Measurements from ENCODE around the gene FLOT2.

Gene FLOT2

GRCh38 chr17:28857905-28858800 is 39.4 kb downstream of the FLOT2 start:
- no peak overlapping the region for H3K56ac ChIP-seq (ENCODE audit: low read length)
- no peak overlapping the region for H2BK15ac ChIP-seq (replicated peaks; ENCODE audit: low read depth)
- H2BK5ac ChIP-seq (ENCODE audit: low read length): no peak overlapping the region
- no peak overlapping the region for H3K4ac ChIP-seq (ENCODE audit: low read depth, low read length)
- no peak for DNase-seq
- H3K79me1 ChIP-seq (ENCODE audit: low read length): peaks cover 9% of the 10 kb centered on the region
- H3K23ac ChIP-seq (ENCODE audit: low read length): no peak overlapping the region
- no peak overlapping the region for H3K4me3 ChIP-seq (ENCODE audit: low read length)
- no peak overlapping the region for H2AK5ac ChIP-seq (ENCODE audit: low read length)
- H4K5ac ChIP-seq (ENCODE audit: low read length): no peak overlapping the region
- no peaks in the 10 kb centered on the region for H3K4me1 ChIP-seq (ENCODE audit: control insufficient read depth, low read depth, low read length)
- WGBS (ENCODE audit: extremely low coverage, insufficient coverage, low lambda C conversion rate): no CpG with 5 or more reads among the region's 3 CpGs
- no peak overlapping the region for H3K9ac ChIP-seq (ENCODE audit: low read length)
- no peak overlapping the region for H4K8ac ChIP-seq (ENCODE audit: low read depth, low read length)
- H3K36me3 ChIP-seq (ENCODE audit: control insufficient read depth, insufficient read depth, low read length): peaks cover 13% of the 10 kb centered on the region
- peaks cover 6% of the 10 kb centered on the region for H3K79me2 ChIP-seq (ENCODE audit: control insufficient read depth, insufficient read depth, low read length)
- no peak overlapping the region for H2BK120ac ChIP-seq (ENCODE audit: low read depth, low read length)
- no peaks in the 10 kb centered on the region for H3K27me3 ChIP-seq (ENCODE audit: insufficient read depth, low read length, poor library complexity)
- H3K18ac ChIP-seq (ENCODE audit: low read length): no peak overlapping the region
- H3K4me2 ChIP-seq (ENCODE audit: low read length): no peak overlapping the region
- no peak overlapping the region for H3K27ac ChIP-seq (ENCODE audit: low read depth, low read length)

- Histone ChIP-seq H4K5ac (ENCODE audit: low read length) (no peak overlapping the region), H3K23ac (ENCODE audit: low read length) (no peak overlapping the region), H3K4me2 (ENCODE audit: low read length) (no peak overlapping the region), H3K79me2 (ENCODE audit: control insufficient read depth, insufficient read depth, low read length) (peaks cover 6% of the 10 kb centered on the region), H3K4ac (ENCODE audit: low read depth, low read length) (no peak overlapping the region), H3K4me1 (ENCODE audit: control insufficient read depth, low read depth, low read length) (no peaks in the 10 kb centered on the region), H3K27ac (ENCODE audit: low read depth, low read length) (no peak overlapping the region), H3K36me3 (ENCODE audit: control insufficient read depth, insufficient read depth, low read length) (peaks cover 13% of the 10 kb centered on the region), H2BK15ac (replicated peaks; ENCODE audit: low read depth) (no peak overlapping the region), H4K8ac (ENCODE audit: low read depth, low read length) (no peak overlapping the region), H2BK5ac (ENCODE audit: low read length) (no peak overlapping the region), H3K18ac (ENCODE audit: low read length) (no peak overlapping the region), H3K4me3 (ENCODE audit: low read length) (no peak overlapping the region), H3K56ac (ENCODE audit: low read length) (no peak overlapping the region), H3K79me1 (ENCODE audit: low read length) (peaks cover 9% of the 10 kb centered on the region), H3K9ac (ENCODE audit: low read length) (no peak overlapping the region), H3K27me3 (ENCODE audit: insufficient read depth, low read length, poor library complexity) (no peaks in the 10 kb centered on the region), H2BK120ac (ENCODE audit: low read depth, low read length) (no peak overlapping the region), H2AK5ac (ENCODE audit: low read length) (no peak overlapping the region)
- DNase-seq: no peak
- WGBS (ENCODE audit: extremely low coverage, insufficient coverage, low lambda C conversion rate): no CpG with 5 or more reads among the region's 5 CpGs
These were observed 41.4 kb downstream of the FLOT2 start for GRCh38 chr17:28856028-28856574.

- Histone ChIP-seq H3K56ac (ENCODE audit: low read length) (peak overlapping the region; percentile 99), H4K5ac (ENCODE audit: low read length) (no peak overlapping the region), H3K36me3 (ENCODE audit: control insufficient read depth, insufficient read depth, low read length) (peaks cover 10% of the 10 kb centered on the region), H2BK120ac (ENCODE audit: low read depth, low read length) (no peak overlapping the region), H3K4ac (ENCODE audit: low read depth, low read length) (peak overlapping the region; percentile 58), H3K4me3 (ENCODE audit: low read length) (peak overlapping the region; percentile 99), H3K4me1 (ENCODE audit: control insufficient read depth, low read depth, low read length) (no peaks in the 10 kb centered on the region), H2BK5ac (ENCODE audit: low read length) (no peak overlapping the region), H2AK5ac (ENCODE audit: low read length) (no peak overlapping the region), H3K79me1 (ENCODE audit: low read length) (peaks cover 9% of the 10 kb centered on the region), H3K79me2 (ENCODE audit: control insufficient read depth, insufficient read depth, low read length) (peaks cover 6% of the 10 kb centered on the region), H2BK15ac (replicated peaks; ENCODE audit: low read depth) (no peak overlapping the region), H3K18ac (ENCODE audit: low read length) (no peak overlapping the region), H4K8ac (ENCODE audit: low read depth, low read length) (no peak overlapping the region), H3K27me3 (ENCODE audit: insufficient read depth, low read length, poor library complexity) (no peaks in the 10 kb centered on the region), H3K23ac (ENCODE audit: low read length) (peak overlapping the region; percentile 57), H3K4me2 (ENCODE audit: low read length) (peak overlapping the region; percentile 97), H3K27ac (ENCODE audit: low read depth, low read length) (no peak overlapping the region), H3K9ac (ENCODE audit: low read length) (peak overlapping the region; percentile 97)
- no peak for DNase-seq
- no CpG with 5 or more reads among the region's 5 CpGs for WGBS (ENCODE audit: extremely low coverage, insufficient coverage, low lambda C conversion rate)
These were observed 42.2 kb downstream of the FLOT2 start for GRCh38 chr17:28855336-28855679.

DNA sequence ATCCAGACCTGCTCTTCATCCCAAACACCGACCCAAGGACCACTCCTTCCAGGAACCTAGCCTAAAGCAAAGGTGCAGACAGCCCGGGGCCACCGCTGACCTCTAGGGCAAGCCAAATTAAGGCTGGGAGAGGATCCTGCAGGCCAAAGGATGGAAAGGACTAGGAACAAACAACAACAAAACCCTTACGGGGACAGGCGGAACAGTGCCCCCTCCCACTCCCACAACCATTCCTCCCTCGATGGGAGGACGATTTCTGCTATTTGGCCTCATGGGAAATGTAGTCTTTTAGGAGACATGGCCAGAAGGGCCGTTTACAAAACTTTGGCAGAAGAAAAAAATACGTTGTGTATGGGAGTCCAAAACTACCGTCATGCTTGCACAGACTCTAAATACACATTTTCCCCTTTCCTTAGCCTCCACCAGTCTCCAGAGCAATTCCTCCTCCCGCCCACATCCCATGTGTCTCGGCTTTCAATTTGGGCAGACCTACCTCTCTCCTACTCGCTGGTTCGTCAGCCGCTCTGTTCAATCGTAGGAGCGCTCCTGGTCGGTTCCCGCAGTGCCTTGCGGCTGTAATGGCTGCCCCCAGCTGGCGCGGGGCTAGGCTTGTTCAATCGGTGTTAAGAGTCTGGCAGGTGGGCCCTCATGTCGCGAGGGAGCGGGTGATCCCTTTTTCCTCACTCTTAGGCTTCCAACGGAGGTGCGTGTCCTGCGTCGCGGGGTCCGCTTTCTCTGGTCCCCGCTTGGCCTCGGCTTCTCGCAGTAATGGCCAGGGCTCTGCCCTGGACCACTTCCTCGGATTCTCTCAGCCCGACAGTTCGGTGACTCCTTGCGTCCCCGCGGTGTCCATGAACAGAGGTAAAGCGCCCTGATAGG is 42.8 kb downstream of the FLOT2 start, which contains the start of gene ERAL1:
ERAL1 (plus strand) TSS at position 560 of the 879 bp plus-strand sequence; CDS start at position 579, 19 bp downstream.
- Histone ChIP-seq H3K9ac (ENCODE audit: low read length) (peak within 1 kb of the TSS; percentile 97), H3K56ac (ENCODE audit: low read length) (peak within 1 kb of the TSS; percentile 99), H4K8ac (ENCODE audit: low read depth, low read length) (peak within 1 kb of the TSS; percentile 69), H3K4me1 (ENCODE audit: control insufficient read depth, low read depth, low read length) (no peaks in the 10 kb centered on the region), H3K4me2 (ENCODE audit: low read length) (peak within 1 kb of the TSS; percentile 97), H2BK120ac (ENCODE audit: low read depth, low read length) (peak within 1 kb of the TSS; percentile 76), H3K27ac (ENCODE audit: low read depth, low read length) (peak within 1 kb of the TSS; percentile 26), H2BK15ac (replicated peaks; ENCODE audit: low read depth) (no peak within 1 kb of the TSS), H3K79me1 (ENCODE audit: low read length) (peaks cover 9% of the 10 kb centered on the region), H4K5ac (ENCODE audit: low read length) (no peak within 1 kb of the TSS), H3K4ac (ENCODE audit: low read depth, low read length) (peak within 1 kb of the TSS; percentile 82), H3K18ac (ENCODE audit: low read length) (peak within 1 kb of the TSS; percentile 75), H3K27me3 (ENCODE audit: insufficient read depth, low read length, poor library complexity) (no peaks in the 10 kb centered on the region), H2BK5ac (ENCODE audit: low read length) (peak within 1 kb of the TSS; percentile 55), H3K4me3 (ENCODE audit: low read length) (peak within 1 kb of the TSS; percentile 99), H3K36me3 (ENCODE audit: control insufficient read depth, insufficient read depth, low read length) (peaks cover 10% of the 10 kb centered on the region), H2AK5ac (ENCODE audit: low read length) (no peak within 1 kb of the TSS), H3K79me2 (ENCODE audit: control insufficient read depth, insufficient read depth, low read length) (peaks cover 6% of the 10 kb centered on the region), H3K23ac (ENCODE audit: low read length) (peak within 1 kb of the TSS; percentile 83)
- DNase-seq: peak; percentile 95
- WGBS (ENCODE audit: extremely low coverage, insufficient coverage, low lambda C conversion rate): no CpG with 5 or more reads among the region's 42 CpGs

DNA sequence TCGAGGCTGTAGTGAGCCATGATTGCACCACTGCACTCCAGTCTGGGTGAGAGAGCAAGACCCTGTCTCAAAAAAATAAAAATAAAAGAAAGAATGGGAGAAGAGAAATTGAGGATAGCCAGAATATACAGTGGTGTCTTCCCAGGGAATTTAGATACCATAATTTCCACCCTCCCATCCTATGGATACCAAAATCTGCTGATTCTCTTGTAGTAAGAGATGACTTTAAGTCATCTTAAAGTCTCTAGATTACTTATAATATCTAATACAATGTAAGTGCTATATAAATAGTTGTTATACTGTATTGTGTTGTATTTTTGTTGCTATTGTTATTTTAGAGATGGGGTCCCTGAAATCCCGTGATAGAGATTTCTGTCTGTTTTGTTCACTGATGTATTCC is 44.2 kb downstream of the FLOT2 start:
- Histone ChIP-seq H3K27me3 (ENCODE audit: insufficient read depth, low read length, poor library complexity) (no peaks in the 10 kb centered on the region), H3K23ac (ENCODE audit: low read length) (no peak overlapping the region), H3K27ac (ENCODE audit: low read depth, low read length) (no peak overlapping the region), H3K4me2 (ENCODE audit: low read length) (no peak overlapping the region), H3K9ac (ENCODE audit: low read length) (no peak overlapping the region), H2BK120ac (ENCODE audit: low read depth, low read length) (no peak overlapping the region), H3K79me1 (ENCODE audit: low read length) (peaks cover 9% of the 10 kb centered on the region), H2BK5ac (ENCODE audit: low read length) (no peak overlapping the region), H3K18ac (ENCODE audit: low read length) (no peak overlapping the region), H2BK15ac (replicated peaks; ENCODE audit: low read depth) (no peak overlapping the region), H3K4me1 (ENCODE audit: control insufficient read depth, low read depth, low read length) (no peaks in the 10 kb centered on the region), H3K56ac (ENCODE audit: low read length) (no peak overlapping the region), H3K79me2 (ENCODE audit: control insufficient read depth, insufficient read depth, low read length) (peaks cover 6% of the 10 kb centered on the region), H3K36me3 (ENCODE audit: control insufficient read depth, insufficient read depth, low read length) (peaks cover 2% of the 10 kb centered on the region), H4K8ac (ENCODE audit: low read depth, low read length) (no peak overlapping the region), H4K5ac (ENCODE audit: low read length) (no peak overlapping the region), H3K4me3 (ENCODE audit: low read length) (no peak overlapping the region), H3K4ac (ENCODE audit: low read depth, low read length) (no peak overlapping the region), H2AK5ac (ENCODE audit: low read length) (no peak overlapping the region)
- DNase-seq: no peak
- WGBS (ENCODE audit: extremely low coverage, insufficient coverage, low lambda C conversion rate): no CpG with 5 or more reads among the region's 2 CpGs
